H1 (cell line): ENCODE measurements around the gene USP20. TPM values are rescaled to one million over a fixed set of nuclear protein-coding genes. Genes with fewer than 3 reads are reported as not detected.

ENCODE experiments used
- ASH2L ChIP-seq: fragments of 200-600, 300-600 bp; sonication (generic); IDR thresholded peaks from one replicate; pipeline ENCODE4 v1.7.1; 2017; ENCODE audit warnings: low read length
- CTBP2 ChIP-seq: IDR thresholded peaks from 2 replicates; pipeline ENCODE4 v1.7.0; 2011; ENCODE audit warnings: borderline replicate concordance, mild to moderate bottlenecking, moderate library complexity, mixed read lengths, low read length; ENCODE audit not compliant: insufficient read depth, insufficient read length
- EP300 ChIP-seq, 2 experiments: IDR thresholded peaks; 1 replicate in 1 of 2; 2 replicates in 1 of 2; pipeline ENCODE4 v1.6.1; 2011 to 2012; ENCODE audit warnings: low read depth in 2 of 2, low read length in 2 of 2, mild to moderate bottlenecking in 2 of 2, borderline replicate concordance in 1 of 2, inconsistent platforms in 1 of 2, moderate library complexity in 1 of 2
- FOSL1 ChIP-seq: IDR thresholded peaks from 2 replicates; pipeline ENCODE4 v1.6.1; 2011; ENCODE audit warnings: mild to moderate bottlenecking, low read depth, low read length, moderate library complexity; ENCODE audit not compliant: insufficient read depth
- GABPA ChIP-seq: IDR thresholded peaks from 2 replicates; pipeline ENCODE4 v1.6.1; 2011; ENCODE audit warnings: mild to moderate bottlenecking, low read length, moderate library complexity, borderline replicate concordance; ENCODE audit not compliant: insufficient read depth
- HDAC2 ChIP-seq, 2 experiments: fragments of 300-600 bp in 1 of 2; sonication (generic) in 1 of 2; IDR thresholded peaks; 2 replicates each; pipeline ENCODE4 v1.6.1; 2011 to 2012; ENCODE audit warnings: low read depth in 2 of 2, low read length in 2 of 2, mild to moderate bottlenecking in 2 of 2, moderate library complexity in 2 of 2, borderline replicate concordance in 1 of 2, inconsistent platforms in 1 of 2
- KDM4A ChIP-seq: IDR thresholded peaks from one replicate; pipeline ENCODE4 v1.7.1; 2012; ENCODE audit warnings: low read depth, mild to moderate bottlenecking, moderate library complexity, low read length, inconsistent platforms; ENCODE audit not compliant: severe bottlenecking
- KDM5A ChIP-seq: fragments of 200-600 bp; IDR thresholded peaks from 2 replicates; pipeline ENCODE4 v1.7.1; 2012; ENCODE audit warnings: mild to moderate bottlenecking, low read length, inconsistent platforms, mixed read lengths
- RBBP5 ChIP-seq: IDR thresholded peaks from 2 replicates; pipeline ENCODE4 v1.7.1; 2012; ENCODE audit warnings: low read depth, mild to moderate bottlenecking, inconsistent platforms, low read length, moderate library complexity, borderline replicate concordance
- RNF2 ChIP-seq: fragments of 200-900, 300-1000 bp; sonication (generic); IDR thresholded peaks from 2 replicates; pipeline ENCODE4 v1.7.1; 2016; ENCODE audit warnings: borderline replicate concordance, low read depth, mild to moderate bottlenecking, antibody characterized with exemption, low read length; ENCODE audit not compliant: poor library complexity, severe bottlenecking; ENCODE audit errors: missing control alignments
- RXRA ChIP-seq: IDR thresholded peaks from 2 replicates; pipeline ENCODE4 v1.6.1; 2011; ENCODE audit warnings: low read depth, mild to moderate bottlenecking, low read length, moderate library complexity; ENCODE audit not compliant: insufficient read depth
- SAP30 ChIP-seq: fragments of 300-600 bp; sonication (generic); IDR thresholded peaks from 2 replicates; pipeline ENCODE4 v1.7.1; 2012; ENCODE audit warnings: low read length, moderate library complexity, mild to moderate bottlenecking, inconsistent platforms; ENCODE audit not compliant: insufficient read depth, insufficient replicate concordance
- SP1 ChIP-seq: IDR thresholded peaks from 2 replicates; pipeline ENCODE4 v1.6.1; 2011; ENCODE audit warnings: low read depth, low read length
- SP2 ChIP-seq: IDR thresholded peaks from 2 replicates; pipeline ENCODE4 v1.6.1; 2012; ENCODE audit warnings: mild to moderate bottlenecking, low read length, inconsistent platforms
- SP4 ChIP-seq: IDR thresholded peaks from 2 replicates; pipeline ENCODE4 v1.6.1; 2012; ENCODE audit warnings: low read length, inconsistent platforms
- SUZ12 ChIP-seq: fragments of 200-600 bp; sonication (generic); IDR thresholded peaks from 2 replicates; pipeline ENCODE4 v1.6.1; 2012; ENCODE audit warnings: mild to moderate bottlenecking, inconsistent platforms, low read length, moderate library complexity, mixed read lengths
- TAF1 ChIP-seq: IDR thresholded peaks from 2 replicates; pipeline ENCODE4 v1.6.1; 2011; ENCODE audit warnings: mild to moderate bottlenecking, low read depth, low read length
- TAF7 ChIP-seq: optimal IDR thresholded peaks from 2 replicates; pipeline ENCODE3; 2011; ENCODE audit warnings: low read depth, mild to moderate bottlenecking, inconsistent platforms, low read length, moderate library complexity, borderline replicate concordance
- TBP ChIP-seq: IDR thresholded peaks from 2 replicates; pipeline ENCODE4 v1.6.1; 2011; ENCODE audit warnings: low read depth, low read length, improper control_type of control experiment
- TCF12 ChIP-seq: IDR thresholded peaks from 2 replicates; pipeline ENCODE4 v1.6.1; 2011; ENCODE audit warnings: low read depth, mild to moderate bottlenecking, low read length
- USF2 ChIP-seq: IDR thresholded peaks from 2 replicates; pipeline ENCODE4 v1.6.1; 2011; ENCODE audit warnings: low read length, improper control_type of control experiment
- YY1 ChIP-seq: IDR thresholded peaks from 2 replicates; pipeline ENCODE4 v1.6.1; 2011; ENCODE audit warnings: low read depth, mild to moderate bottlenecking, low read length
- polyA plus RNA-seq, 7 experiments: library from polyadenylated mRNA; depleted of rRNA in 3 of 7; stranded (reverse) in 5 of 7; unstranded in 2 of 7; fragments of >200 nt in 5 of 7; fragments of 200-250 nt in 2 of 7; gene quantifications; 1 replicate in 5 of 7; 2 replicates in 1 of 7; 4 replicates in 1 of 7; pipeline versions ENCODE4 v1.2.1 to v1.2.3, GENCODE V29; 2011 to 2013; ENCODE audit warnings: missing spikeins in 2 of 7, mixed read lengths in 2 of 7
- total RNA-seq: library from RNA; stranded (reverse); fragmentation: NEBNext Ultra II Directional; extraction: Animal tissue kit (Norgen Biotek cat#: 25700); gene quantifications from 2 replicates; pipeline ENCODE4 v1.2.1, GENCODE V29; 2021

The USP20 gene
- total and polyA plus RNA-seq, 2 of the 8 experiments (the other 6 are each of a cell fraction or from before 2014, with no cell fraction given) = 13.4 to 23.0 TPM

DNA sequence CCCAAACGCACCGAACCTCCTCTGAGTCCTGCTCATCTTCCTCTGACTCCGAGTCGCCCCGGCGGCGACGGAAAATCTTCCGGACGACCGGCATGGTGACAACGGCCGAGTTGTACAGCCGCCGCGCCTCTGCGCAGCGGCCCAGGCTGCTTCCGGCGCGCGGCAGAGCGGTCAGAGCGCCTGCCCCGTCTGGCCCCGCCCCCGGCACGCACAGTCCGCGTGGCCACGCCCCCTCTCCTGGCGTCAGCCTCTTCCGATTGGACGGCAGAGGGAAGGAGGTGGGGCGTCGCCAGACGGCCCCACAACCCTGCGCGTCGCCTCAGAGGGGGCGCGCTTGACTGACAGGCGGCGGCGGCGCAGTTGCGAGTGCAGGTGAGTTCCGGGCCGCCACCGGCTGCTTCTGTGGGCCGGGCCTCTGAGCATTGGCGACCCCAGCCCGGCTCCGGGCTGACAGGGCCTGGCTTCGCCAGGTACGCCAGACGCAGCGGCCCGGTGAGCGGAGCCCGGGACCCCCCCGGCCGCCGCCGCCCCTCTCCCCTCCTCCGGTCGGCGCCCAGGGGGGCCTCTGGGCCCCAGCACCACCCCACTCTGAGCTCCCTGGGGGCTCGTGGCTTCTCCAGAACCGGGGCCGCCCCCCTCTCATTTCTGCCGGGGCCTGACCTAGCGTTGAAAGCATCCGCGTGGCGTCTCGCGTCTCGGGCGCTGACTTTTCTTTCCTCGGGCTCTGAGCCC, at the start of gene USP20, which contains the start of gene C9orf78 (continued):
- no peak for TF ChIP-seq SAP30
- TF ChIP-seq YY1 = no peak
- TF ChIP-seq FOSL1 = no peak
- no peak for TF ChIP-seq TCF12
- peak; percentile 80 for TF ChIP-seq SP4
- peak; percentile 94 for TF ChIP-seq KDM4A
- no peak for TF ChIP-seq USF2
- peak; percentile 90 for TF ChIP-seq ASH2L
- peak; percentile 55; the same call in 1 of the 2 replicates for TF ChIP-seq TBP
- peak; percentile 73; the same call in 1 of the 2 replicates for TF ChIP-seq SP1
- peak; percentile 87 for TF ChIP-seq TAF1
- TF ChIP-seq SUZ12 = no peak
- TF ChIP-seq RBBP5 = peak; percentile 82; the same call in 1 of the 2 replicates
- TF ChIP-seq RXRA = no peak
- peak; percentile 61; the same call in 1 of the 2 replicates for TF ChIP-seq GABPA
- peak in 1 of 2 experiments; percentile 74; a peak in 1 of 4 replicates for TF ChIP-seq HDAC2 (IDR thresholded peaks at IDR 0.05; ENCODE audit: borderline replicate concordance in 1 of 2, low read depth in 2 of 2, low read length in 2 of 2)
- 0 out of 3 replicates have a peak, but pooled peaks of 1 of the 2 experiments have one; percentile 10 for TF ChIP-seq EP300 (IDR thresholded peaks at IDR 0.05; ENCODE audit: borderline replicate concordance in 1 of 2, low read depth in 2 of 2, low read length in 2 of 2)
- no peak for TF ChIP-seq SP2
- TF ChIP-seq KDM5A = peak; percentile 90
- no peak for TF ChIP-seq TAF7
- TF ChIP-seq RNF2 = no peak
- TF ChIP-seq CTBP2 = no peak
